Body of pancreas (tissue), 4 donors: ENCODE measurements around the gene FUT3. TPM values are rescaled to one million over a fixed set of nuclear protein-coding genes. Genes with fewer than 3 reads are reported as not detected.

Experiments
- ATAC-seq: fragments of 150-250 bp; one replicate; pipeline ENCODE4 v1.9.1; 2016
- DNase-seq, 4 donors: peaks; one replicate each; pipeline ENCODE4 v3.0.0-alpha.2; 2019
- H3K27ac ChIP-seq, 4 donors: fragments of 200-600 bp; sonication (generic); 1 replicate in 3 of 4; 2 replicates in 1 of 4; pipeline versions ENCODE4 v1.5.1 to v1.6.1; 2016 to 2019; ENCODE audit warnings: mild to moderate bottlenecking in 1 of 4, mixed read lengths in 1 of 4, moderate library complexity in 1 of 4
- H3K27me3 ChIP-seq, 2 donors: fragments of 200-600 bp; sonication (generic); one replicate each; pipeline ENCODE4 v1.6.0; 2016; ENCODE audit warnings: mild to moderate bottlenecking in 1 of 2
- H3K36me3 ChIP-seq, 2 donors: fragments of 200-600 bp; sonication (generic); replicated peaks in 1 of 2; 2 replicates each; pipeline ENCODE4 v1.5.1; 2016; ENCODE audit warnings: low read depth in 2 of 2; ENCODE audit not compliant: insufficient read depth in 1 of 2
- H3K4me1 ChIP-seq: fragments of 200-600 bp; sonication (generic); one replicate; pipeline ENCODE4 v1.6.0; 2016
- H3K4me3 ChIP-seq, 2 donors: fragments of 200-600 bp; sonication (generic); 1 replicate in 1 of 2; 2 replicates in 1 of 2; pipeline ENCODE4 v1.5.1; 2016 to 2019
- H3K9me3 ChIP-seq, 3 donors: fragments of 200-600 bp; sonication (generic); 1 replicate in 2 of 3; 2 replicates in 1 of 3; pipeline ENCODE4 v1.5.1; 2016
- CTCF ChIP-seq, 7 experiments: fragments of 450-650 bp in 4 of 7; fragments of 200-600 bp in 3 of 7; sonication (generic) in 3 of 7; IDR thresholded peaks; one replicate each; pipeline ENCODE4 v1.5.1; 2016 to 2019; ENCODE audit warnings: antibody characterized with exemption in 7 of 7
- POLR2A ChIP-seq, 3 donors: fragments of 450-650 bp; IDR thresholded peaks; one replicate each; pipeline ENCODE4 v1.6.1; 2016; ENCODE audit warnings: antibody characterized with exemption in 3 of 3, mild to moderate bottlenecking in 2 of 3
- WGBS, 2 donors: methylation state at CpG; one replicate each; pipeline ENCODE4 v1.1.5; 2017; 5-methylcytosine and 5-hydroxymethylcytosine counted together
- intact Hi-C: fragments of 100-400 bp; cut with DNase I; formaldehyde crosslinking; loops from one replicate; pipeline ENCODE4 v1.15.1; 2023
- total RNA-seq, 2 donors: library from RNA; depleted of rRNA; stranded (reverse); fragments of >200 nt; gene quantifications; one replicate each; pipeline ENCODE4 v1.1.0, GENCODE V29; 2016

FUT3 gene
- total RNA-seq, 2 donors from 2014 or later: 5.7 to 9.2 TPM

GRCh38 chr19:5827891-5828660 is 23.2 kb downstream of the FUT3 start:
- peak overlapping the region in 3 of 4 donors; percentile 54 to 83 (median 75) for H3K27ac ChIP-seq
- H3K4me1 ChIP-seq: peaks cover 31% of the 10 kb centered on the region
- TF ChIP-seq POLR2A (IDR thresholded peaks at IDR 0.05): peak; percentile 65 to 84 (median 81)
- TF ChIP-seq CTCF (IDR thresholded peaks at IDR 0.05): no peak
- H3K4me3 ChIP-seq: no peak overlapping the region
- ATAC-seq (peak; percentile 76), DNase-seq (peak; percentile 85 to 91 (median 88))
- 20 to 41% methylated on average over 45 to 60 of the region's 91 CpGs for WGBS, 2 donors
- no peaks in the 10 kb centered on the region for H3K27me3 ChIP-seq
- H3K36me3 ChIP-seq: no peaks in the 10 kb centered on the region
- H3K9me3 ChIP-seq: no peaks in the 10 kb centered on the region
- intact Hi-C loops: no loop called here

- Histone ChIP-seq H3K27me3 (no peaks in the 10 kb centered on the region), H3K9me3 (no peaks in the 10 kb centered on the region), H3K4me3 (no peak overlapping the region), H3K27ac (peak overlapping the region; percentile 28 to 83 (median 62)), H3K4me1 (peaks cover 33% of the 10 kb centered on the region), H3K36me3 (no peaks in the 10 kb centered on the region)
- intact Hi-C loops: no loop called here
- TF ChIP-seq POLR2A (IDR thresholded peaks at IDR 0.05): no peak
- no peak for TF ChIP-seq CTCF (IDR thresholded peaks at IDR 0.05)
- ATAC-seq: no peak
- DNase-seq: no peak
- WGBS, 2 donors: 39 to 63% methylated on average over 10 to 19 of the region's 37 CpGs
Observed at GRCh38 chr19:5827342-5827890, 23.8 kb downstream of the FUT3 start.

- peak in 6 of 7 experiments; percentile 6 to 55 (median 48) for TF ChIP-seq CTCF (IDR thresholded peaks at IDR 0.05)
- peak in 1 of 3 donors; percentile 33 for TF ChIP-seq POLR2A (IDR thresholded peaks at IDR 0.05)
- intact Hi-C loops: no loop called here
- no peaks in the 10 kb centered on the region for H3K36me3 ChIP-seq
- H3K4me1 ChIP-seq: peaks cover 40% of the 10 kb centered on the region
- WGBS, 2 donors: 10 to 18% methylated on average over 7 to 24 of the region's 24 CpGs
- H3K9me3 ChIP-seq: no peaks in the 10 kb centered on the region
- DNase-seq (peak; percentile 89 to 94 (median 94)), ATAC-seq (peak; percentile 72)
- no peaks in the 10 kb centered on the region for H3K27me3 ChIP-seq
- no peak overlapping the region for H3K4me3 ChIP-seq
- peak overlapping the region; percentile 28 to 83 (median 62) for H3K27ac ChIP-seq
Observed at GRCh38 chr19:5826531-5827341, 24.5 kb downstream of the FUT3 start.

DNA sequence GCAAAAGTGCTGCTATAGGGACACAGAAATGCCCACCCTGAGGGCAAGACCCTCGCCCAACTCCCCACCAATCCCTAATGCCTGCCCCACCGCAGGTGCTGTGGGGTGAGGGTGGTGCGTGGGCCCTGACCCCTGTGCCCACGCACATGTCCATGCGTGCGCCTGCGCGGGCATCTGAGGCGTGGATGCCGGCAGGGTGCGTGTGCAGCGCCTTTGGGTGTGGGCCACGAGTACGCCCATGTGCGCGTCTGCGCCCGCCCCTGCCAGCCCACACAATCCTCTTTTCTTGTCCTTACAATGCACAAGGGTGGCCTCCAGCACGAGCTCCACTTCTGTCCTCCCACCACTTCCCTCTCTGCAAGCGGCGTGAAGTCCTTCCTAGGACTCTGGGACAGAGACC is 26.1 kb downstream of the FUT3 start:
- intact Hi-C loops: no loop called here
- Histone ChIP-seq H3K9me3 (no peaks in the 10 kb centered on the region), H3K27me3 (no peaks in the 10 kb centered on the region), H3K36me3 (no peaks in the 10 kb centered on the region), H3K27ac (no peak overlapping the region), H3K4me1 (peaks cover 44% of the 10 kb centered on the region), H3K4me3 (no peak overlapping the region)
- TF ChIP-seq POLR2A (IDR thresholded peaks at IDR 0.05) (no peak), CTCF (IDR thresholded peaks at IDR 0.05) (no peak)
- DNase-seq (no peak), ATAC-seq (no peak)
- 92 to 96% methylated on average over 18 of the region's 21 CpGs for WGBS, 2 donors
